ENCODE data around the gene CNTNAP4. TPM values are rescaled to one million over a fixed set of nuclear protein-coding genes. Genes with fewer than 3 reads are reported as not detected.

The CNTNAP4 gene
- total RNA-seq, 1 donor from 2014 or later, result not detected

GRCh38 chr16:76409706-76410105 lies 132.5 kb downstream of the CNTNAP4 start:
- no peaks in the 10 kb centered on the region for H3K36me3 Mint-ChIP-seq (ENCODE audit: unreplicated experiment)
- H3K4me3 Mint-ChIP-seq (ENCODE audit: unreplicated experiment), result no peak overlapping the region
- no peaks in the 10 kb centered on the region for H3K27me3 Mint-ChIP-seq (ENCODE audit: unreplicated experiment)
- no peak for DNase-seq (ENCODE audit: extremely low spot score, unreplicated experiment)
- no peaks in the 10 kb centered on the region for H3K4me1 Mint-ChIP-seq (ENCODE audit: unreplicated experiment)
- TF ChIP-seq, protein P1, sequence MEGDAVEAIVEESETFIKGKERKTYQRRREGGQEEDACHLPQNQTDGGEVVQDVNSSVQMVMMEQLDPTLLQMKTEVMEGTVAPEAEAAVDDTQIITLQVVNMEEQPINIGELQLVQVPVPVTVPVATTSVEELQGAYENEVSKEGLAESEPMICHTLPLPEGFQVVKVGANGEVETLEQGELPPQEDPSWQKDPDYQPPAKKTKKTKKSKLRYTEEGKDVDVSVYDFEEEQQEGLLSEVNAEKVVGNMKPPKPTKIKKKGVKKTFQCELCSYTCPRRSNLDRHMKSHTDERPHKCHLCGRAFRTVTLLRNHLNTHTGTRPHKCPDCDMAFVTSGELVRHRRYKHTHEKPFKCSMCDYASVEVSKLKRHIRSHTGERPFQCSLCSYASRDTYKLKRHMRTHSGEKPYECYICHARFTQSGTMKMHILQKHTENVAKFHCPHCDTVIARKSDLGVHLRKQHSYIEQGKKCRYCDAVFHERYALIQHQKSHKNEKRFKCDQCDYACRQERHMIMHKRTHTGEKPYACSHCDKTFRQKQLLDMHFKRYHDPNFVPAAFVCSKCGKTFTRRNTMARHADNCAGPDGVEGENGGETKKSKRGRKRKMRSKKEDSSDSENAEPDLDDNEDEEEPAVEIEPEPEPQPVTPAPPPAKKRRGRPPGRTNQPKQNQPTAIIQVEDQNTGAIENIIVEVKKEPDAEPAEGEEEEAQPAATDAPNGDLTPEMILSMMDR (IDR thresholded peaks at IDR 0.05), result no peak
- peaks cover 4% of the 10 kb centered on the region for H3K9me3 Mint-ChIP-seq (ENCODE audit: unreplicated experiment)
- no peak overlapping the region for H3K27ac Mint-ChIP-seq (ENCODE audit: unreplicated experiment)

- H3K36me3 Mint-ChIP-seq (ENCODE audit: unreplicated experiment), result no peaks in the 10 kb centered on the region
- H3K27me3 Mint-ChIP-seq (ENCODE audit: unreplicated experiment), result no peaks in the 10 kb centered on the region
- TF ChIP-seq, protein P1 (IDR thresholded peaks at IDR 0.05), result no peak
- H3K27ac Mint-ChIP-seq (ENCODE audit: unreplicated experiment), result no peak overlapping the region
- no peak overlapping the region for H3K4me3 Mint-ChIP-seq (ENCODE audit: unreplicated experiment)
- no peak for DNase-seq (ENCODE audit: extremely low spot score, unreplicated experiment)
- H3K9me3 Mint-ChIP-seq (ENCODE audit: unreplicated experiment), result no peaks in the 10 kb centered on the region
- H3K4me1 Mint-ChIP-seq (ENCODE audit: unreplicated experiment), result no peaks in the 10 kb centered on the region
These were observed 144.4 kb downstream of the CNTNAP4 start for GRCh38 chr16:76421571-76421970.

DNA sequence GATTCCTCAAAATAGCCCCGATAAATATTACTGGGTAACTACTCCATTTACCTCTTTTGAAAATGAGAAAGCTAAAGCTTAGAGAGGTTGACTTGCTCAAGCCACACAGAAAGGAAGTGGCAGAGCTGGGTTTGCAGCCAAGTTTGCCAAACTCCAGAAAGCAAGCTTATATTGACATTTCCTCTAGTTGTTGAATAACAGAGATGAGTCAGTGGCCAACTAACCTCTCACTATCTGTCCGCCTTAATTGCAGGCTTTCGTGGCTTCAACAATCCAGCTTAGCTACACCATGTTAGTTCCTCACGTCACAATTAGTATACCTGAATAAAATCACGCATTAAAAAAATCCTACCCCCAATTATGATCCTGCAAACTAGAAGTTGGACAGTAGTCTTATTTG lies 151.7 kb downstream of the CNTNAP4 start:
- no peaks in the 10 kb centered on the region for H3K4me1 Mint-ChIP-seq (ENCODE audit: unreplicated experiment)
- no peaks in the 10 kb centered on the region for H3K9me3 Mint-ChIP-seq (ENCODE audit: unreplicated experiment)
- H3K36me3 Mint-ChIP-seq (ENCODE audit: unreplicated experiment), result no peaks in the 10 kb centered on the region
- DNase-seq (ENCODE audit: extremely low spot score, unreplicated experiment), result no peak
- no peaks in the 10 kb centered on the region for H3K27me3 Mint-ChIP-seq (ENCODE audit: unreplicated experiment)
- TF ChIP-seq, protein P1 (IDR thresholded peaks at IDR 0.05), result no peak
- H3K27ac Mint-ChIP-seq (ENCODE audit: unreplicated experiment), result no peak overlapping the region
- H3K4me3 Mint-ChIP-seq (ENCODE audit: unreplicated experiment), result no peak overlapping the region

GRCh38 chr16:76441391-76441790 lies 164.2 kb downstream of the CNTNAP4 start:
- Mint-ChIP-seq H3K36me3 (ENCODE audit: unreplicated experiment) (no peaks in the 10 kb centered on the region), H3K9me3 (ENCODE audit: unreplicated experiment) (no peaks in the 10 kb centered on the region)

DNA sequence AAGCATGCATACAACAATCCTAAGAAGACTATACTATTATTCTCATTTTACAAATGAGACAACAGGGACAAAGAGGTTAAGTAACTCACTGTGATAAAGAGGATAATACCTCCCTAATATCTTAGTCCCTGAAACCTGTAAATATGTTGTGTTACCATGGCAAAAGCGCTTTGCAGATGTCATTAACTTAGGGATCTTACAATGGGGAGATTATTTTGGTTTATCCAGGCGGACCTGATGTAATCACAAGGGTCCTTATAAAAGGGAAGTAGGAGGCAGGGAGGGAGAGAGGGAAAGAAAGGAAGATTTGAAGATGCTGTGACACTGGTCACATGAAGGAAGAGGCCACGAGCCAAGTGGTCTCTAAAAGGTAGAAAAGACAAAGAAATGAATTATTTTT lies 164.7 kb downstream of the CNTNAP4 start:
- TF ChIP-seq, protein P1 (IDR thresholded peaks at IDR 0.05), result no peak
- no peak for DNase-seq (ENCODE audit: extremely low spot score, unreplicated experiment)
- no peaks in the 10 kb centered on the region for H3K27me3 Mint-ChIP-seq (ENCODE audit: unreplicated experiment)
- H3K9me3 Mint-ChIP-seq (ENCODE audit: unreplicated experiment), result no peaks in the 10 kb centered on the region
- H3K4me1 Mint-ChIP-seq (ENCODE audit: unreplicated experiment), result no peaks in the 10 kb centered on the region
- no peaks in the 10 kb centered on the region for H3K36me3 Mint-ChIP-seq (ENCODE audit: unreplicated experiment)
- H3K4me3 Mint-ChIP-seq (ENCODE audit: unreplicated experiment), result no peak overlapping the region
- H3K27ac Mint-ChIP-seq (ENCODE audit: unreplicated experiment), result no peak overlapping the region

More at GRCh38 chr16:76441391-76441790, 164.2 kb downstream of the CNTNAP4 start:
- no peak overlapping the region for H3K4me3 Mint-ChIP-seq (ENCODE audit: unreplicated experiment)
- H3K27ac Mint-ChIP-seq (ENCODE audit: unreplicated experiment), result no peak overlapping the region
- TF ChIP-seq, protein P1 (IDR thresholded peaks at IDR 0.05), result no peak
- H3K27me3 Mint-ChIP-seq (ENCODE audit: unreplicated experiment), result no peaks in the 10 kb centered on the region
- DNase-seq (ENCODE audit: extremely low spot score, unreplicated experiment), result no peak
- no peaks in the 10 kb centered on the region for H3K4me1 Mint-ChIP-seq (ENCODE audit: unreplicated experiment)
